Endothelial cell of umbilical vein (primary cell): Measurements from ENCODE around the gene ALAD. TPM values are rescaled to one million over a fixed set of nuclear protein-coding genes. Genes with fewer than 3 reads are reported as not detected.

ENCODE experiments used
- BruUV-seq: library from RNA; stranded (reverse); fragments of 400-500 nt; replicated peaks from 2 replicates; lab custom pipeline; 2021; lab: Mats Ljungman, UMichigan
- CTCF ChIA-PET: fragments of 300-600, 350-600 bp; sonication (Branson Sonifier 250); formaldehyde crosslinking; loops from one replicate; lab custom pipeline; 2021; ENCODE audit warnings: antibody characterized with exemption, inconsistent platforms; lab: Charles Lee
- POLR2A ChIA-PET: fragments of 300-600, 350-600 bp; sonication (Branson Sonifier 250); formaldehyde crosslinking; loops from one replicate; lab custom pipeline; 2021; ENCODE audit warnings: antibody characterized with exemption, inconsistent platforms; lab: Charles Lee
- DNase-seq: peaks from one replicate; pipeline ENCODE4 v3.0.0-alpha.2; 2011; ENCODE audit warnings: low read depth, low spot score
- FAIRE-seq: peaks from 2 replicates; lab custom pipeline; 2011; peaks lifted over from hg19 to GRCh38; lab: Jason Lieb, UNC
- H2AFZ ChIP-seq: 2 replicates; pipeline ENCODE4 v1.6.0; 2012; ENCODE audit warnings: low read depth, low read length, control low read depth, inconsistent platforms
- H3K27ac ChIP-seq: 2 replicates; pipeline ENCODE4 v1.5.1; 2011; ENCODE audit warnings: low read depth, mild to moderate bottlenecking, control low read depth, low read length, moderate library complexity; ENCODE audit not compliant: insufficient read depth
- H3K27me3 ChIP-seq, 2 experiments: 2 replicates each; pipeline versions ENCODE4 v1.6.0 to v1.6.1; 2011; ENCODE audit warnings: low read length in 2 of 2, mixed read lengths in 1 of 2; ENCODE audit not compliant: control insufficient read depth in 2 of 2, insufficient read depth in 2 of 2
- H3K36me3 ChIP-seq, 2 experiments: 2 replicates in 1 of 2; 3 replicates in 1 of 2; pipeline ENCODE4 v1.5.1; 2011; ENCODE audit warnings: low read length in 2 of 2, mild to moderate bottlenecking in 1 of 2, moderate library complexity in 1 of 2; ENCODE audit not compliant: control insufficient read depth in 2 of 2, insufficient read depth in 2 of 2; ENCODE audit errors: extremely low read depth in 1 of 2
- H3K4me1 ChIP-seq: 3 replicates; pipeline ENCODE4 v1.5.1; 2011; ENCODE audit warnings: mild to moderate bottlenecking, low read length; ENCODE audit not compliant: control insufficient read depth, insufficient read depth; ENCODE audit errors: extremely low read depth
- H3K4me2 ChIP-seq: 2 replicates; pipeline ENCODE4 v1.6.1; 2011; ENCODE audit warnings: low read length, control low read depth, mixed read lengths; ENCODE audit not compliant: insufficient read depth
- H3K4me3 ChIP-seq, 3 experiments: fragments of 200-600 bp in 1 of 3; sonication (generic), shearing (Covaris generic) in 1 of 3; replicated peaks in 1 of 3; 2 replicates each; pipeline ENCODE4 v1.5.1; 2011 to 2016; ENCODE audit warnings: control low read depth in 3 of 3, low read length in 3 of 3, mild to moderate bottlenecking in 2 of 3, inconsistent platforms in 1 of 3, low read depth in 1 of 3, moderate library complexity in 1 of 3; ENCODE audit not compliant: insufficient read depth in 1 of 3
- H3K79me2 ChIP-seq: 2 replicates; pipeline ENCODE4 v1.6.0; 2012; ENCODE audit warnings: low read length, inconsistent platforms; ENCODE audit not compliant: control insufficient read depth, insufficient read depth
- H3K9ac ChIP-seq: replicated peaks from 2 replicates; pipeline ENCODE3; 2011; ENCODE audit warnings: low read length, control low read depth; ENCODE audit not compliant: insufficient read depth; ENCODE audit errors: extremely low read depth
- H3K9me1 ChIP-seq: replicated peaks from 3 replicates; pipeline ENCODE4 v1.6.0; 2011; ENCODE audit warnings: mild to moderate bottlenecking, low read length; ENCODE audit not compliant: control insufficient read depth, insufficient read depth; ENCODE audit errors: extremely low read depth
- H3K9me3 ChIP-seq: replicated peaks from 2 replicates; pipeline ENCODE4 v1.5.1; 2012; ENCODE audit warnings: low read length, inconsistent platforms; ENCODE audit not compliant: control insufficient read depth, insufficient read depth
- H4K20me1 ChIP-seq: replicated peaks from 2 replicates; pipeline ENCODE3; 2011; ENCODE audit warnings: mild to moderate bottlenecking, low read length; ENCODE audit not compliant: control insufficient read depth, insufficient read depth; ENCODE audit errors: extremely low read depth
- FOS ChIP-seq: IDR thresholded peaks from 2 replicates; pipeline ENCODE4 v1.6.1; 2011; ENCODE audit warnings: mild to moderate bottlenecking, low read length, moderate library complexity, borderline replicate concordance; ENCODE audit not compliant: insufficient read depth
- GATA2 ChIP-seq: IDR thresholded peaks from 2 replicates; pipeline ENCODE4 v1.7.0; 2011; ENCODE audit warnings: low read depth, mild to moderate bottlenecking, moderate library complexity, mixed read lengths, low read length; ENCODE audit not compliant: insufficient read length, insufficient read depth
- JUN ChIP-seq: IDR thresholded peaks from 2 replicates; pipeline ENCODE4 v1.6.1; 2011; ENCODE audit warnings: borderline replicate concordance, low read depth; ENCODE audit not compliant: insufficient read length, insufficient read depth
- MYC ChIP-seq: IDR thresholded peaks from one replicate; pipeline ENCODE4 v1.6.1; 2011; ENCODE audit warnings: mild to moderate bottlenecking, low read depth, low read length
- POLR2A ChIP-seq: IDR thresholded peaks from 2 replicates; pipeline ENCODE4 v1.6.1; 2012; ENCODE audit warnings: low read depth, mild to moderate bottlenecking, control low read depth, low read length
- POLR2AphosphoS5 ChIP-seq: IDR thresholded peaks from 2 replicates; pipeline ENCODE4 v1.6.1; 2012; ENCODE audit warnings: low read depth, mild to moderate bottlenecking, control low read depth, low read length, moderate library complexity; ENCODE audit not compliant: insufficient read depth
- dilution Hi-C: fragments of 300-500 bp; cut with MboI; formaldehyde crosslinking; loops from one replicate; pipeline ENCODE4 v1.15.0; 2019; ENCODE audit warnings: low sequenced_read_pairs; ENCODE audit not compliant: extremely low pct_ligation_motif_present
- intact Hi-C: fragments of 100-400 bp; cut with micrococcal nuclease; formaldehyde crosslinking; loops from one replicate; pipeline ENCODE4 v1.10.0; 2022
- polyA plus RNA-seq, 4 experiments: library from polyadenylated mRNA; depleted of rRNA in 3 of 4; stranded (reverse) in 3 of 4; unstranded in 1 of 4; fragments of >200 nt; gene quantifications; 2 replicates each; pipeline versions ENCODE4 v1.2.1 to v1.2.3, GENCODE V29; 2011 to 2012; ENCODE audit warnings: missing spikeins in 1 of 4
- total RNA-seq: library from RNA; stranded (reverse); gene quantifications from 2 replicates; pipeline ENCODE4 v1.2.3, GENCODE V29; 2021
- TF ChIP-seq, protein P1 (sequence below), 2 donors: IDR thresholded peaks; 1 replicate in 1 of 2; 2 replicates in 1 of 2; pipeline ENCODE4 v1.5.1; 2011; ENCODE audit warnings: low read length in 2 of 2, mild to moderate bottlenecking in 2 of 2, moderate library complexity in 2 of 2, control low read depth in 1 of 2, inconsistent platforms in 1 of 2, low read depth in 1 of 2; ENCODE audit not compliant: insufficient read depth in 1 of 2; ENCODE audit errors: extremely low read depth in 1 of 2
- TF ChIP-seq, protein P2 (sequence below): IDR thresholded peaks from 2 replicates; pipeline ENCODE4 v1.6.1; 2011; ENCODE audit not compliant: insufficient read depth, insufficient read length

The ALAD gene
- total and polyA plus RNA-seq, 2 donors (not counting 3 experiments of a cell fraction or from before 2014, with no cell fraction given), result 12.8 to 29.5 TPM

DNA sequence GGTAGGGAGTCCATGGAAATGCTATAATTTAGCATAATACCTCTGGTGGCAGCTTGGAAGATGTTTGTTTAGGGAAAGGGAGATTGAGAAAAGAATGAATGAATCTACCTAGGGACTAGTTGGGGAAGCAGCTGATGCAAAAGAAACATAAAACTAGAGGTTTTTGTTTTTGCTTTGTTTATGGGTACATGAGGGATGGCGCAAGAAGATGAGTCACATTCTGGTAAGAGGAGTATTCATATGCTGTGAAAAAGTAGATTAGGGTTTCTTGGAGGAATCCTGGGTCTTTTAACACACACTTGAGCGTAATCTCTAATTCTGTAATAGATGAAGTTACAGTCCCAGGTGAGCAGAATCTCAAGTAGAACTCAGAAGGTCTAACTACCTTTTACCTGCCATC, 26.5 kb upstream of the ALAD start:
- peaks cover 14% of the 10 kb centered on the region for H3K4me1 ChIP-seq
- H3K9me3 ChIP-seq, result no peaks in the 10 kb centered on the region
- no peak overlapping the region for H3K27ac ChIP-seq
- no peaks in the 10 kb centered on the region for H3K36me3 ChIP-seq
- dilution Hi-C loops, result no loop called here
- intact Hi-C loops, result no loop called here
- no TSS peak for BruUV-seq
- no peak overlapping the region for H3K9ac ChIP-seq
- H3K4me3 ChIP-seq, result no peak overlapping the region
- no peak overlapping the region for H2AFZ ChIP-seq
- FAIRE-seq (no peak), DNase-seq (no peak)
- CTCF ChIA-PET, result interaction anchor here (1.4 to 1.8 kb wide), 2 partner anchors 18 to 26 kb away, joined by 4 to 9 read pairs; partner anchors contain the start of gene ALAD
- no peak for TF ChIP-seq MYC
- TF ChIP-seq, protein P1, sequence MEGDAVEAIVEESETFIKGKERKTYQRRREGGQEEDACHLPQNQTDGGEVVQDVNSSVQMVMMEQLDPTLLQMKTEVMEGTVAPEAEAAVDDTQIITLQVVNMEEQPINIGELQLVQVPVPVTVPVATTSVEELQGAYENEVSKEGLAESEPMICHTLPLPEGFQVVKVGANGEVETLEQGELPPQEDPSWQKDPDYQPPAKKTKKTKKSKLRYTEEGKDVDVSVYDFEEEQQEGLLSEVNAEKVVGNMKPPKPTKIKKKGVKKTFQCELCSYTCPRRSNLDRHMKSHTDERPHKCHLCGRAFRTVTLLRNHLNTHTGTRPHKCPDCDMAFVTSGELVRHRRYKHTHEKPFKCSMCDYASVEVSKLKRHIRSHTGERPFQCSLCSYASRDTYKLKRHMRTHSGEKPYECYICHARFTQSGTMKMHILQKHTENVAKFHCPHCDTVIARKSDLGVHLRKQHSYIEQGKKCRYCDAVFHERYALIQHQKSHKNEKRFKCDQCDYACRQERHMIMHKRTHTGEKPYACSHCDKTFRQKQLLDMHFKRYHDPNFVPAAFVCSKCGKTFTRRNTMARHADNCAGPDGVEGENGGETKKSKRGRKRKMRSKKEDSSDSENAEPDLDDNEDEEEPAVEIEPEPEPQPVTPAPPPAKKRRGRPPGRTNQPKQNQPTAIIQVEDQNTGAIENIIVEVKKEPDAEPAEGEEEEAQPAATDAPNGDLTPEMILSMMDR (IDR thresholded peaks at IDR 0.05; ENCODE audit: extremely low read depth in 1 of 2, insufficient read depth in 1 of 2, low read depth in 1 of 2, low read length in 2 of 2), result no peak
- TF ChIP-seq FOS, result no peak
- TF ChIP-seq POLR2AphosphoS5, result no peak
- TF ChIP-seq, protein P2, sequence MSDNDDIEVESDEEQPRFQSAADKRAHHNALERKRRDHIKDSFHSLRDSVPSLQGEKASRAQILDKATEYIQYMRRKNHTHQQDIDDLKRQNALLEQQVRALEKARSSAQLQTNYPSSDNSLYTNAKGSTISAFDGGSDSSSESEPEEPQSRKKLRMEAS, result no peak
- TF ChIP-seq JUN, result no peak
- TF ChIP-seq GATA2, result no peak
- no peak for TF ChIP-seq POLR2A
- no peaks in the 10 kb centered on the region for H3K79me2 ChIP-seq
- no peak overlapping the region for H3K4me2 ChIP-seq
- POLR2A ChIA-PET, result no interaction called here
- H3K9me1 ChIP-seq, result no peaks in the 10 kb centered on the region
- no peaks in the 10 kb centered on the region for H4K20me1 ChIP-seq
- H3K27me3 ChIP-seq, result peaks cover 0 to 2% of the 10 kb centered on the region in 2 experiments
